ENCODE data around the gene CASP8AP2.
"Not testable (repeated sequence)": the region's sequence is repeated elsewhere in the genome, so short reads cannot be mapped to it uniquely, and the experiment has no call there.

Gene CASP8AP2

GRCh38 chr6:89819336-89820130, 10.1 kb upstream of the CASP8AP2 start, which contains the start of gene MDN1:
Gene MDN1 (minus strand): TSS chr6:89819794. CDS start chr6:89819607, 187 bp downstream.
- DNase-seq (ENCODE audit: low spot score): peak; percentile 94
- Histone ChIP-seq H3K4me3 (peak within 1 kb of the TSS; percentile 89), H3K27ac (peak within 1 kb of the TSS; percentile 70 to 88)
- TF ChIP-seq CTCF (IDR thresholded peaks at IDR 0.05): no peak

- DNase-seq (ENCODE audit: low spot score): no peak
- no peak for TF ChIP-seq CTCF (IDR thresholded peaks at IDR 0.05)
- Histone ChIP-seq H3K4me3 (no peak overlapping the region), H3K27ac (peak overlapping the region in 1 of 2 donors; percentile 63)
Measured at GRCh38 chr6:89826029-89826528, 3.6 kb upstream of the CASP8AP2 start.

GRCh38 chr6:89828475-89828987, 1.1 kb upstream of the CASP8AP2 start:
- DNase-seq (ENCODE audit: low spot score): not testable (repeated sequence)
- peak overlapping the region; percentile 92 for H3K4me3 ChIP-seq
- peak overlapping the region; percentile 78 to 88 for H3K27ac ChIP-seq

- Histone ChIP-seq H3K4me3 (peak overlapping the region; percentile 92), H3K27ac (peak overlapping the region; percentile 78 to 88)
- no peak for TF ChIP-seq CTCF (IDR thresholded peaks at IDR 0.05)
- DNase-seq (ENCODE audit: low spot score): no peak
Measured at GRCh38 chr6:89828988-89829471, 650 bp upstream of the CASP8AP2 start.

GRCh38 chr6:89830170-89830809, 610 bp downstream of the CASP8AP2 start:
- Histone ChIP-seq H3K27ac (peak overlapping the region; percentile 71 to 91), H3K4me3 (peak overlapping the region; percentile 92)
- no peak for TF ChIP-seq CTCF (IDR thresholded peaks at IDR 0.05)
- DNase-seq (ENCODE audit: low spot score): no peak

- DNase-seq (ENCODE audit: low spot score): peak; percentile 36
- H3K27ac ChIP-seq: no peak overlapping the region
Measured at GRCh38 chr6:89834884-89835792, 5.5 kb downstream of the CASP8AP2 start.

More at GRCh38 chr6:89834884-89835792, 5.5 kb downstream of the CASP8AP2 start:
- no peak overlapping the region for H3K4me3 ChIP-seq
- TF ChIP-seq CTCF (IDR thresholded peaks at IDR 0.05): no peak
